ENCODE data around the gene MTO1. TPM values are rescaled to one million over a fixed set of nuclear protein-coding genes. Genes with fewer than 3 reads are reported as not detected.
A peak's percentile ranks its signal among the peaks of the same experiment; 100 is the strongest.

MTO1 gene, protein sequence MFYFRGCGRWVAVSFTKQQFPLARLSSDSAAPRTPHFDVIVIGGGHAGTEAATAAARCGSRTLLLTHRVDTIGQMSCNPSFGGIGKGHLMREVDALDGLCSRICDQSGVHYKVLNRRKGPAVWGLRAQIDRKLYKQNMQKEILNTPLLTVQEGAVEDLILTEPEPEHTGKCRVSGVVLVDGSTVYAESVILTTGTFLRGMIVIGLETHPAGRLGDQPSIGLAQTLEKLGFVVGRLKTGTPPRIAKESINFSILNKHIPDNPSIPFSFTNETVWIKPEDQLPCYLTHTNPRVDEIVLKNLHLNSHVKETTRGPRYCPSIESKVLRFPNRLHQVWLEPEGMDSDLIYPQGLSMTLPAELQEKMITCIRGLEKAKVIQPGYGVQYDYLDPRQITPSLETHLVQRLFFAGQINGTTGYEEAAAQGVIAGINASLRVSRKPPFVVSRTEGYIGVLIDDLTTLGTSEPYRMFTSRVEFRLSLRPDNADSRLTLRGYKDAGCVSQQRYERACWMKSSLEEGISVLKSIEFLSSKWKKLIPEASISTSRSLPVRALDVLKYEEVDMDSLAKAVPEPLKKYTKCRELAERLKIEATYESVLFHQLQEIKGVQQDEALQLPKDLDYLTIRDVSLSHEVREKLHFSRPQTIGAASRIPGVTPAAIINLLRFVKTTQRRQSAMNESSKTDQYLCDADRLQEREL
- total RNA-seq: 10 to 100 TPM; 14.2 to 25.3 TPM

DNA sequence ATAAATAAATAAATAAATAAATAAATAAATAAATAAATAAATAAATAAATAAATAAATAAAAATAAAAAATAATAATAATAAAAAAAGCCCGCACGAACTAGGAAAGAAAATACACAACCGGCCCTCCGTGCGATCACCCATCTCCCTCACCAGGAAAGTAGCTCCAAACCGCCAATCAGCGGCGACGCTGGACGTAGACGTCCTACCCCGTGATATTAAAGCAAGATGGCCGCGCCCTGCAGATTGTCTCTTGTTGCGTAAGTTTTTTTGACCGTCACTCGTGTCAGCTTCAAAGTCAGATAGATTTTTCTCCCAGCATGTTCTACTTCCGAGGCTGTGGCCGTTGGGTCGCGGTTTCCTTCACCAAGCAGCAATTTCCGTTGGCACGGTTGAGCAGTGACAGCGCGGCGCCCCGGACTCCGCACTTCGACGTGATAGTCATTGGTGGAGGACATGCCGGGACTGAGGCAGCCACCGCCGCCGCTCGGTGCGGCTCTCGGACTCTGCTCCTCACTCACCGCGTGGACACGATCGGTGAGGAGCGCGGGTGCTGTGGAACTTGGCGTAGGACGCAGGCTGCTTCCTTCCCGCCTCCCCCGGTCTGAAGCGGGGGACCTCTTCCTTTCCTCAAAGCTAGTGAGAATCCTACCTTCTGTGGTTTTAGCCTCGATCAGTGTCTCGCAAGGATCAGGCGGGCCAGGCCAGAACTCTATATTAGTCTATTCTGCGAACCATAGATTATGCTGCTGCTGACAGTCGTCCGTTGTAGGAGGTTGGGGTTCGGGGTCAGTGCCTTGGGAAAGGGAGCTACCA, at the start of gene MTO1:
TSS of gene MTO1 (plus strand) at position 201 of the 814 bp plus-strand sequence. CDS start at position 319, 118 bp downstream.
- Histone ChIP-seq H3K36me3 (no peaks in the 10 kb centered on the region), H3K4me1 (ENCODE audit: control insufficient read depth in 1 of 2, low read depth in 2 of 2) (peaks cover 12 to 13% of the 10 kb centered on the region in 2 donors), H3K27me3 (replicated peaks; ENCODE audit: insufficient read depth) (no peaks in the 10 kb centered on the region), H3K27ac (peak within 1 kb of the TSS; percentile 85 to 86), H3K9me3 (no peaks in the 10 kb centered on the region), H3K4me3 (peak within 1 kb of the TSS; percentile 92)
- DNase-seq (ENCODE audit: low spot score): peak; percentile 66
- TF ChIP-seq, protein P1, sequence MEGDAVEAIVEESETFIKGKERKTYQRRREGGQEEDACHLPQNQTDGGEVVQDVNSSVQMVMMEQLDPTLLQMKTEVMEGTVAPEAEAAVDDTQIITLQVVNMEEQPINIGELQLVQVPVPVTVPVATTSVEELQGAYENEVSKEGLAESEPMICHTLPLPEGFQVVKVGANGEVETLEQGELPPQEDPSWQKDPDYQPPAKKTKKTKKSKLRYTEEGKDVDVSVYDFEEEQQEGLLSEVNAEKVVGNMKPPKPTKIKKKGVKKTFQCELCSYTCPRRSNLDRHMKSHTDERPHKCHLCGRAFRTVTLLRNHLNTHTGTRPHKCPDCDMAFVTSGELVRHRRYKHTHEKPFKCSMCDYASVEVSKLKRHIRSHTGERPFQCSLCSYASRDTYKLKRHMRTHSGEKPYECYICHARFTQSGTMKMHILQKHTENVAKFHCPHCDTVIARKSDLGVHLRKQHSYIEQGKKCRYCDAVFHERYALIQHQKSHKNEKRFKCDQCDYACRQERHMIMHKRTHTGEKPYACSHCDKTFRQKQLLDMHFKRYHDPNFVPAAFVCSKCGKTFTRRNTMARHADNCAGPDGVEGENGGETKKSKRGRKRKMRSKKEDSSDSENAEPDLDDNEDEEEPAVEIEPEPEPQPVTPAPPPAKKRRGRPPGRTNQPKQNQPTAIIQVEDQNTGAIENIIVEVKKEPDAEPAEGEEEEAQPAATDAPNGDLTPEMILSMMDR (IDR thresholded peaks at IDR 0.05): no peak
- peak; percentile 93 for ATAC-seq (ENCODE audit: insufficient number of reproducible peaks, low FRiP score, low read depth)

DNA sequence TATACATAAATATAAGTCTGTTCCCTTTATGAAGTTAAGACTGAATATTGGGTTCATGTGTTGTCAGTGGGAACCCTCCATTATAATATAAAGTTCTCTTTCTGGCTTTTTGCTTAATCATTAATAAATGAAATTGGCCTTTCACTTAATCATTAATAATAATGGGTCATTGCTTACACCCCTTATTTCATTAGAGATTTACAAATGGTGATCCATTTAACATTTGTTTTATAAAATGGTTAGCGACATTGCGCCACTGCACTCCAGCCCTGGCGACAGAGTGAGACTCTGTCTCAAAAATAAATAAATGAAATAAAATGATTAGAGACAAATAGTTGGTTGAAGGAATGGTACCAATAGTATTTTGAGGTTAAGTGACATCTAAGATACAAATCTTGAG, 48.4 kb upstream of the MTO1 start:
- Histone ChIP-seq H3K27me3 (replicated peaks; ENCODE audit: insufficient read depth) (no peaks in the 10 kb centered on the region), H3K4me3 (no peak overlapping the region), H3K4me1 (ENCODE audit: control insufficient read depth in 1 of 2, low read depth in 2 of 2) (no peaks in the 10 kb centered on the region), H3K9me3 (no peaks in the 10 kb centered on the region), H3K36me3 (no peaks in the 10 kb centered on the region), H3K27ac (no peak overlapping the region)
- no peak for DNase-seq (ENCODE audit: low spot score)
- TF ChIP-seq, protein P1 (IDR thresholded peaks at IDR 0.05): no peak
- ATAC-seq (ENCODE audit: insufficient number of reproducible peaks, low FRiP score, low read depth): no peak

DNA sequence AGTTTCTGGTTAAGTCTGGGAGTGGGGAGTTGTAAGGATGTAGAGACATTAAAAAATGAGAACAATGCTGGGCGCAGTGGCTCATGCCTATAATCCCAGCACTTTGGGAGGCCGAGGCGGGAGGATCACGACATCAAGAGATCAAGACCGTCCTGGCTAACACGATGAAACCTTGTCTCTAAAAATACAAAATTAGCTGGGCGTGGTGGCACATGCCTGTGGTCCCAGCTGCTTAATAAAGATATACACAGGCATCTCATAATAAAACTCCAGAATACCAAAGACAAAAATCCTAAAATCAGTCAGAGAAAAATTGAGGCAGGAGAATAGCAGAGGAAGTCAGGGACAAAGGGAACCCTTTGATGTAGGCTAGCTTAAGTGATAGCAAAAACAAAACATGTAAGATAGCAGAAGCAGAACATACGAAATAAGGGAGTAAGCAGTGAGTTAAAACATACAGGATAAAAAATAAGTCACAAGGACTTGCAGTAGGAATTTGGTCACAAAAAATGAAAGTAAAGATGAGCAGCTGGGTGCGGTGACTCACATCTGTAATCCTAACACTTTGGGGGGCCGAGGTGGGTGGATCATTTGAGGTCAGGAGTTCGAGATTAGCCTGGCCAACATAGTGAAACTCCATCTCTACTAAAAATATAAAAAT, 43.3 kb upstream of the MTO1 start:
- Histone ChIP-seq H3K36me3 (peaks cover 4% of the 10 kb centered on the region), H3K9me3 (no peaks in the 10 kb centered on the region), H3K4me1 (ENCODE audit: control insufficient read depth in 1 of 2, low read depth in 2 of 2) (no peaks in the 10 kb centered on the region), H3K27ac (no peak overlapping the region), H3K27me3 (replicated peaks; ENCODE audit: insufficient read depth) (no peaks in the 10 kb centered on the region), H3K4me3 (no peak overlapping the region)
- ATAC-seq (ENCODE audit: insufficient number of reproducible peaks, low FRiP score, low read depth): no peak
- no peak for DNase-seq (ENCODE audit: low spot score)
- TF ChIP-seq, protein P1 (IDR thresholded peaks at IDR 0.05): no peak

DNA sequence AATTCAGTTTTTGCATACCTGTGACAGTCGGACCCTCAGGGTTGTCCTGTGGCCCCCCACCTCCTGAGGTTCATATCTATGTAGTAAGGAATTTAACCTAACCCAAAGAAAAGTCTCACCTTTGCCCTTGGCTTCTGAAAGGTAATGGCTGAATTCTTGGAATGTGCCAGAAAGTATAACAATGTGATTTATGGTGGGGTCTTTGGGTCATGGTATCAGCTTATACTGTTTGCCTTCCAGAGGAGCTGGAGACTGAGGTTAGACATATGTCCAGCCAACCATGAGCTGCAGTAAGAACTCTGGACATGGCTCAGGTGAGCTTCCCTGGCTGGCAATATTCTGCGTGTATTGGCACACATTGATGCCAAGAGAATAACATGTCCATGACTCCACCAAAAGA, 40.0 kb upstream of the MTO1 start:
- no peak for DNase-seq (ENCODE audit: low spot score)
- H3K27me3 ChIP-seq (replicated peaks; ENCODE audit: insufficient read depth): no peaks in the 10 kb centered on the region
- H3K9me3 ChIP-seq: no peaks in the 10 kb centered on the region
- H3K4me1 ChIP-seq (ENCODE audit: control insufficient read depth in 1 of 2, low read depth in 2 of 2): no peaks in the 10 kb centered on the region
- H3K36me3 ChIP-seq: peaks cover 4% of the 10 kb centered on the region
- TF ChIP-seq, protein P1 (IDR thresholded peaks at IDR 0.05): no peak
- H3K27ac ChIP-seq: no peak overlapping the region
- H3K4me3 ChIP-seq: no peak overlapping the region
- no peak for ATAC-seq (ENCODE audit: insufficient number of reproducible peaks, low FRiP score, low read depth)
